ENCODE results near the gene RAB11FIP4.

The RAB11FIP4 gene

DNA sequence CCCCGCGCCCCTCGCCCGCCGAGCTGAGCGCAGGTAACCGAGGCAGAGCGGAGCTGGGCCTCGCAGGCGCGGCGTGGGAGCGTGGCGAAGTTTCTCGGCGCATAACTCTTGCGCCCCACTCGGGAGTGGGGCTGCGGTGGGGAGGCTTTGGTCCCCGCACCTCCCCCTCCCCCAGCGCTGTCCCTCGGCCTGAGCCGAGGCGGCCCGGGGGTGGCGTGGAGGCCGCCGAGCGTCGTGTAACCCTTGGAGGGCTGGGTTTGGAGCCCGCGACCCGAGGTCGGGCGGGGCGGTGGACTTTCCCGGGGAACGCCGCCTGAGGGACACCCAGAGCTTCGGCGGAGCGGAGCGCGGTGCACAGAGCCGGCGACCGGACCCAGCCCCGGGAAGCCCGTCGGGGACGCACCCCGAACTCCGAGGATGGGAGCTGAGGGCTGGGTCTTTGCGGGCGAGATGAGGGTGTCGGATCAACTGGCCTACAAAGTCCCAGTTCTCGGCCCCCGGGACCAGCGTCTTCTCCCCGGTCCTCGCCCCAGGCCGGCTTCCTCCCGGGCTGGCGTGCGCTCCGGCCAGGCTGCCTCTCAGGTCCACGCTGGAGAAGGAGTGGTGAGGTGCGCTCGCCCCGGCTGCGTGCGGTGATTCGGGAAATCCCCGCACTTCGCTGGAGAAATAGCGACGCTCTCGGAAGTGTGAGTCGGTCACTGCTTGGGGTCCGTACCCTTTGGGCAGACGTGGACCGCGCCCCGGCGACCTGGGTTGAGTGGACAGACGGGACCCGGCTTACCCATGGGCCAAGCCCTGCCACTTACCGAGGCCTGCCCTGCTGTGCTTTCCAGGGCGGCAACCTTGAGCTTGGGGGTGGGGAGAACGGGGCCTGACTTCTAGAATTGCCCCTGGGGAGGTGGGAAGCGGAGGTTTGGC, 168.4 kb downstream of the RAB11FIP4 start:
- DNase-seq (no peak), ATAC-seq (ENCODE audit: insufficient read depth, low read depth) (no peak)
- H4K20me1 ChIP-seq (ENCODE audit: insufficient read depth, low read length), result no peaks in the 10 kb centered on the region
- H3K4me1 ChIP-seq (ENCODE audit: insufficient read depth, low read length), result peaks cover 18% of the 10 kb centered on the region
- H3K9me3 ChIP-seq (ENCODE audit: insufficient read depth, low read length, severe bottlenecking), result no peaks in the 10 kb centered on the region
- H3K4me2 ChIP-seq (ENCODE audit: insufficient read depth, low read length), result peak overlapping the region; percentile 79
- no peaks in the 10 kb centered on the region for H3K79me2 ChIP-seq (ENCODE audit: insufficient read depth, low read length)
- no peak overlapping the region for H3K9ac ChIP-seq (ENCODE audit: low read depth, low read length)
- TF ChIP-seq, protein P1, sequence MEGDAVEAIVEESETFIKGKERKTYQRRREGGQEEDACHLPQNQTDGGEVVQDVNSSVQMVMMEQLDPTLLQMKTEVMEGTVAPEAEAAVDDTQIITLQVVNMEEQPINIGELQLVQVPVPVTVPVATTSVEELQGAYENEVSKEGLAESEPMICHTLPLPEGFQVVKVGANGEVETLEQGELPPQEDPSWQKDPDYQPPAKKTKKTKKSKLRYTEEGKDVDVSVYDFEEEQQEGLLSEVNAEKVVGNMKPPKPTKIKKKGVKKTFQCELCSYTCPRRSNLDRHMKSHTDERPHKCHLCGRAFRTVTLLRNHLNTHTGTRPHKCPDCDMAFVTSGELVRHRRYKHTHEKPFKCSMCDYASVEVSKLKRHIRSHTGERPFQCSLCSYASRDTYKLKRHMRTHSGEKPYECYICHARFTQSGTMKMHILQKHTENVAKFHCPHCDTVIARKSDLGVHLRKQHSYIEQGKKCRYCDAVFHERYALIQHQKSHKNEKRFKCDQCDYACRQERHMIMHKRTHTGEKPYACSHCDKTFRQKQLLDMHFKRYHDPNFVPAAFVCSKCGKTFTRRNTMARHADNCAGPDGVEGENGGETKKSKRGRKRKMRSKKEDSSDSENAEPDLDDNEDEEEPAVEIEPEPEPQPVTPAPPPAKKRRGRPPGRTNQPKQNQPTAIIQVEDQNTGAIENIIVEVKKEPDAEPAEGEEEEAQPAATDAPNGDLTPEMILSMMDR (IDR thresholded peaks at IDR 0.05; ENCODE audit: borderline replicate concordance, extremely low read depth, low read length, poor library complexity, severe bottlenecking), result no peak
- no peak for TF ChIP-seq EZH2 (IDR thresholded peaks at IDR 0.05; ENCODE audit: borderline replicate concordance, low read depth, low read length, severe bottlenecking)
- no peaks in the 10 kb centered on the region for H3K36me3 ChIP-seq (ENCODE audit: insufficient read depth, low read length)
- peak overlapping the region; percentile 62 for H2AFZ ChIP-seq (ENCODE audit: low read depth, low read length)
- peaks cover 5% of the 10 kb centered on the region for H3K27me3 ChIP-seq (ENCODE audit: insufficient read depth, low read length, poor library complexity)
- H3K27ac ChIP-seq (ENCODE audit: low read length), result no peak overlapping the region
- peak overlapping the region in 1 of 2 experiments; percentile 62; a peak in 1 of 4 replicates for H3K4me3 ChIP-seq (ENCODE audit: low read depth in 1 of 2, low read length in 2 of 2)

DNA sequence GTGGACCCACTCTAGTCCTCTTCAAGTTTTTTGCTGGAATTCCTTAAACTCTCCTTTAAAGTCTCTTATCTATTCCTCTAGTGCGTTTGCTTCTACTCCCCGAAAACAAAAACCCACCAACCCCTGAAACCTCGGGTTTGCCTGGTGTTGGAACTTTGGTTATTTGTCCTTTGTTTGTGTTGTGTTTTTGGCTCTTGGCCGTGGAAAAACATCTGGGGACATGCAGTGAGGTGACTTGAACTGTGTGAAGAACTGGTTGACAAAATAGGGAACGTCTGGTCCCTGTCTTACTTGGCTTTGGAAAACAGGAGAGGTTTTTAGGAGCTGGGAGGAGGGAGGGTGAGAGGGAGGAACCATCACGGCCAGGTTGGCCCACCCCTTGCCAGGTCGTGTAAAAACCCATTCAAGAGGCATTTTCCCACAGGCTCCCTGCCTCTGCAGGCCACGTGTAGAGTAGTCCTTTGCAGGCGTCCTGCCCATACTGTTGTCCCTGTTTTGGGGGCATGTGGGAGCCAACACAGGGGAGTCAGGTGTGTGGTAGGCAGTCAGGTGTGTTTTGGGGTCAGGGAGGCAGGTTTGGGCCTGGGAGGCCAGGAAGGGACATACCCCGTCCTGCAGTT, 169.3 kb downstream of the RAB11FIP4 start:
- ATAC-seq (ENCODE audit: insufficient read depth, low read depth), result no peak
- Histone ChIP-seq H3K4me2 (ENCODE audit: insufficient read depth, low read length) (no peak overlapping the region), H3K4me1 (ENCODE audit: insufficient read depth, low read length) (peaks cover 18% of the 10 kb centered on the region), H3K9ac (ENCODE audit: low read depth, low read length) (no peak overlapping the region), H3K79me2 (ENCODE audit: insufficient read depth, low read length) (no peaks in the 10 kb centered on the region), H3K27ac (ENCODE audit: low read length) (no peak overlapping the region), H3K4me3 (ENCODE audit: low read depth in 1 of 2, low read length in 2 of 2) (no peak overlapping the region), H2AFZ (ENCODE audit: low read depth, low read length) (no peak overlapping the region), H3K27me3 (ENCODE audit: insufficient read depth, low read length, poor library complexity) (peaks cover 5% of the 10 kb centered on the region), H3K9me3 (ENCODE audit: insufficient read depth, low read length, severe bottlenecking) (no peaks in the 10 kb centered on the region), H3K36me3 (ENCODE audit: insufficient read depth, low read length) (no peaks in the 10 kb centered on the region), H4K20me1 (ENCODE audit: insufficient read depth, low read length) (0 out of 2 replicates have a peak, but pooled peaks cover 2% of the 10 kb centered on the region)
- DNase-seq, result no peak
- TF ChIP-seq, protein P1 (IDR thresholded peaks at IDR 0.05; ENCODE audit: borderline replicate concordance, extremely low read depth, low read length, poor library complexity, severe bottlenecking), result no peak
- TF ChIP-seq EZH2 (IDR thresholded peaks at IDR 0.05; ENCODE audit: borderline replicate concordance, low read depth, low read length, severe bottlenecking), result no peak

DNA sequence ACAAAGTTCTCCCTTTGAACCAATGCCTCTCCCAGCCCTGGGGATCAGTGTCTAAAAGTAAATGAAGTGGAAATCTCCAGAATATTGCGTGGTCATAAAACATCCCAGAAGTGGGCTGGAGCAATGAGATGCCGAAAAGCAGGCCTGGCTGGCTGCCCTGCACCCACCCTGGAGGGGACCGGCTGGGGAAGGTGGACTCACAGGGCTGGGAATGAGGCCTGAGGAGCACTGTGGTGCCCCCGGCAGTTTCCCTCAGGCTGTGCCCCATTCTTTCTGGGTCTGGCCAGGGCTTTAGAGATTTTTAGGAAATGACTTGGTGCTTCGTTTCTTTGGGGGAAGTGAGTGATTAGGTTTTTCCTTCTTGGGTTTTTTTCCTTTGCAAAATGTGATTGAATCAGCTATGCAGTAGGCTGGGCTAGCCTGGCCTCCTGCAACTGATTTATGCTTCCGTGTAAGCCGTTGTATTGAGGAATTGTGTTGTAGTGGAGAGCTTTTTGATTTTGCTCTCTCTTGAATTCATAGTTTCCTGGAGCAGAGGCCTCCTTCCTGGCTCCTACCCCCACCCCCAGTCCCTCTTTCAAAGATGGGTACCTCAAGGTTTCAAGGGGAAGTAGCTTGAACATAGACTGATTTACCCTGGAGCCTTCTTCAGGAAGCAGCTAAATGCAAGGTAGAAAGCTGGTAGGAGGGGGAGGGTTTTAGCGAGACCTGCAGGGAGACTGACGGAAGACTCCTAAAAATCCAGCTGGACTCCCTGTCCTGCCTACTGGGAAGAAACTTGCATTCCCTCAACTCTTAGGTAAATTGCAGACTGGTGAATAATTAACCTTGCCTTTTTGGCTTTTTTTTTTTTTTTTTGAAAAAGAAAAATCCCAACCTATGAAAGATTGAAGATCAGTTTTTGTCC, 170.2 kb downstream of the RAB11FIP4 start:
- Histone ChIP-seq H3K9ac (ENCODE audit: low read depth, low read length) (no peak overlapping the region), H3K4me3 (ENCODE audit: low read depth in 1 of 2, low read length in 2 of 2) (no peak overlapping the region), H3K27ac (ENCODE audit: low read length) (no peak overlapping the region), H3K9me3 (ENCODE audit: insufficient read depth, low read length, severe bottlenecking) (no peaks in the 10 kb centered on the region), H2AFZ (ENCODE audit: low read depth, low read length) (no peak overlapping the region), H3K4me2 (ENCODE audit: insufficient read depth, low read length) (no peak overlapping the region), H3K27me3 (ENCODE audit: insufficient read depth, low read length, poor library complexity) (peaks cover 5% of the 10 kb centered on the region), H3K79me2 (ENCODE audit: insufficient read depth, low read length) (no peaks in the 10 kb centered on the region), H3K4me1 (ENCODE audit: insufficient read depth, low read length) (peaks cover 18% of the 10 kb centered on the region), H3K36me3 (ENCODE audit: insufficient read depth, low read length) (no peaks in the 10 kb centered on the region), H4K20me1 (ENCODE audit: insufficient read depth, low read length) (0 out of 2 replicates have a peak, but pooled peaks cover 3% of the 10 kb centered on the region)
- DNase-seq (no peak), ATAC-seq (ENCODE audit: insufficient read depth, low read depth) (no peak)
- TF ChIP-seq EZH2 (IDR thresholded peaks at IDR 0.05; ENCODE audit: borderline replicate concordance, low read depth, low read length, severe bottlenecking), result no peak
- TF ChIP-seq, protein P1 (IDR thresholded peaks at IDR 0.05; ENCODE audit: borderline replicate concordance, extremely low read depth, low read length, poor library complexity, severe bottlenecking), result no peak
